Caco-2 (cell line): ENCODE results near the gene ZNF805. TPM values are rescaled to one million over a fixed set of nuclear protein-coding genes. Genes with fewer than 3 reads are reported as not detected.
"Not testable (repeated sequence)": the region's sequence is repeated elsewhere in the genome, so short reads cannot be mapped to it uniquely, and the experiment has no call there.

Experiments
- BruUV-seq: library from RNA; stranded (reverse); fragments of 400-500 nt; replicated peaks from 2 replicates; lab custom pipeline; 2021; lab: Mats Ljungman, UMichigan
- CTCF ChIA-PET: fragments of 300-600 bp; sonication (Branson Sonifier 250); formaldehyde crosslinking; loops from one replicate; lab custom pipeline; 2022; ENCODE audit warnings: antibody characterized with exemption; lab: Charles Lee
- POLR2A ChIA-PET: fragments of 300-600 bp; sonication (Branson Sonifier 250); formaldehyde crosslinking; loops from one replicate; lab custom pipeline; 2022; ENCODE audit warnings: antibody characterized with exemption; lab: Charles Lee
- DNase-seq, 2 experiments: peaks; one replicate each; pipeline versions ENCODE4 v3.0.0 to v3.0.0-alpha.2; 2020 to 2022
- H3K27me3 ChIP-seq: replicated peaks from 2 replicates; pipeline ENCODE4 v1.6.0; 2011; ENCODE audit warnings: low read length; ENCODE audit not compliant: control insufficient read depth, insufficient read depth
- H3K36me3 ChIP-seq: 2 replicates; pipeline ENCODE4 v1.5.1; 2011; ENCODE audit warnings: low read length; ENCODE audit not compliant: control insufficient read depth, insufficient read depth
- H3K4me1 ChIP-seq: fragments of 250-450 bp; sonication (Bioruptor Pico); 2 replicates; pipeline ENCODE4 v1.5.1; 2020; ENCODE audit warnings: mild to moderate bottlenecking
- H3K4me3 ChIP-seq: 2 replicates; pipeline ENCODE4 v1.5.1; 2011; ENCODE audit warnings: low read depth, mild to moderate bottlenecking, control low read depth, low read length
- H3K9me3 ChIP-seq: fragments of 250-450 bp; sonication (Bioruptor Pico); 2 replicates; pipeline ENCODE4 v1.5.1; 2020; ENCODE audit warnings: mild to moderate bottlenecking, moderate library complexity
- H3K27ac Mint-ChIP-seq: one replicate; pipeline ENCODE4 v1.8.0; 2022; ENCODE audit warnings: mixed read lengths; ENCODE audit not compliant: unreplicated experiment
- H3K27me3 Mint-ChIP-seq: one replicate; pipeline ENCODE4 v1.8.0; 2022; ENCODE audit warnings: mixed read lengths; ENCODE audit not compliant: insufficient read depth, unreplicated experiment
- H3K36me3 Mint-ChIP-seq: one replicate; pipeline ENCODE4 v1.8.0; 2022; ENCODE audit warnings: mild to moderate bottlenecking, mixed read lengths; ENCODE audit not compliant: insufficient read depth, unreplicated experiment
- H3K4me1 Mint-ChIP-seq: one replicate; pipeline ENCODE4 v1.8.0; 2022; ENCODE audit warnings: low read depth, mixed read lengths; ENCODE audit not compliant: unreplicated experiment
- H3K4me3 Mint-ChIP-seq: one replicate; pipeline ENCODE4 v1.8.0; 2022; ENCODE audit warnings: mild to moderate bottlenecking, moderate library complexity, mixed read lengths; ENCODE audit not compliant: unreplicated experiment
- H3K9me3 Mint-ChIP-seq: one replicate; pipeline ENCODE4 v1.8.0; 2022; ENCODE audit warnings: mixed read lengths; ENCODE audit not compliant: unreplicated experiment
- intact Hi-C: fragments of 100-400 bp; cut with micrococcal nuclease; formaldehyde crosslinking; loops from one replicate; pipeline ENCODE4 v1.10.0; 2022; ENCODE audit not compliant: unreplicated experiment
- total RNA-seq: library from RNA; stranded (reverse); gene quantifications from 2 replicates; pipeline ENCODE4 v1.2.3, GENCODE V29; 2022
- TF ChIP-seq, protein P1 (sequence below), 2 experiments: fragments of 200-600 bp in 1 of 2; IDR thresholded peaks; 1 replicate in 1 of 2; 2 replicates in 1 of 2; pipeline versions ENCODE4 v1.5.1 to v1.8.0; 2011 to 2022; ENCODE audit warnings: antibody characterized with exemption in 1 of 2, control low read depth in 1 of 2, inconsistent platforms in 1 of 2, low read depth in 1 of 2, low read length in 1 of 2, mild to moderate bottlenecking in 1 of 2, moderate library complexity in 1 of 2; ENCODE audit not compliant: insufficient read depth in 1 of 2, severe bottlenecking in 1 of 2, unreplicated experiment in 1 of 2

ZNF805 gene
- total RNA-seq, 1 experiment from 2014 or later: 13.8 TPM

DNA sequence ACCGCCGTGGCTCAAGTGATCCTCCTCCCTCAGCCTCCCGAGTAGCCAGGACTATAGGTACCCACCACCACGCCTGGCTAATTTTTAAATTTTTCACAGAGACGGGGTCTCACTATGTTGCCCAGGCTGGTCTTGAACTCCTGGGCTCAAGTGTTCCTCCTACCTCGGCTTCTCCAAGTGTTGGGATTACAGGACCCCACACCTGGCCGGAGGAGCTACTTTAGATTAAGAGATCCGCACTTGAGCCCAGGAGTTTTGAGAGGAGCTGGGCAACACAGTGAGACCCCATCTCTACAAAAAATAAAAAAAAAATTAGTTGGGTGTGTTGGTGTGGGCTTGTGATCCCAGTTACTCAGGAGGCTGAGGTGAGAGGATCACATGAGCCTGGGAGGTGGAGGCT lies 30.8 kb downstream of the ZNF805 start:
- POLR2A ChIA-PET: interaction anchor here (0.6 kb wide), 1 partner anchor 728 kb away, joined by 3 read pairs; no protein-coding TSS in a partner anchor

DNA sequence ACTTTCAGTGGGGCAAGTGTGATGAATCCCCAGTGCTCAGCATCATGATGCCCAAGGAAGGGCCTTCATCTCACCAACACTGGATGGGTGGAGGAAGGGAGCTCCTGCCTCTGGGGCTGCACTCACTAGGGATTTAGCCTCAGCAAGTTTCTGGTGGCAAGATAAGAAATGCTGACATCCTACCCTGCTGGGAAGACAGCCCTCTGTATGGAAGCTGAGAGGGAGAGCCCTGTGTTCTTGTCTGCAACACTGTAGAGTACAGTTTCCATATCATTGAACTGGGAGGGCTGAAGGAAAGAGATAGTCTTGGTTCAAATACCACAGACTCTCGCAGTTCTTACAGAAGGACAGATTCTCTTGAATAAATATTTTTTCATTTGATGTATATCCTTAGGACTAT lies 32.6 kb downstream of the ZNF805 start:
- no peaks in the 10 kb centered on the region for H3K27me3 ChIP-seq
- Mint-ChIP-seq H3K27me3 (no peaks in the 10 kb centered on the region), H3K9me3 (no peaks in the 10 kb centered on the region), H3K36me3 (peaks cover 5% of the 10 kb centered on the region), H3K4me1 (no peaks in the 10 kb centered on the region), H3K4me3 (no peak overlapping the region), H3K27ac (no peak overlapping the region)
- H3K36me3 ChIP-seq: no peaks in the 10 kb centered on the region; the same call in 1 of the 2 replicates
- BruUV-seq: no TSS peak
- CTCF ChIA-PET: no interaction called here
- H3K4me1 ChIP-seq: no peaks in the 10 kb centered on the region
- no peaks in the 10 kb centered on the region for H3K9me3 ChIP-seq
- TF ChIP-seq, protein P1, sequence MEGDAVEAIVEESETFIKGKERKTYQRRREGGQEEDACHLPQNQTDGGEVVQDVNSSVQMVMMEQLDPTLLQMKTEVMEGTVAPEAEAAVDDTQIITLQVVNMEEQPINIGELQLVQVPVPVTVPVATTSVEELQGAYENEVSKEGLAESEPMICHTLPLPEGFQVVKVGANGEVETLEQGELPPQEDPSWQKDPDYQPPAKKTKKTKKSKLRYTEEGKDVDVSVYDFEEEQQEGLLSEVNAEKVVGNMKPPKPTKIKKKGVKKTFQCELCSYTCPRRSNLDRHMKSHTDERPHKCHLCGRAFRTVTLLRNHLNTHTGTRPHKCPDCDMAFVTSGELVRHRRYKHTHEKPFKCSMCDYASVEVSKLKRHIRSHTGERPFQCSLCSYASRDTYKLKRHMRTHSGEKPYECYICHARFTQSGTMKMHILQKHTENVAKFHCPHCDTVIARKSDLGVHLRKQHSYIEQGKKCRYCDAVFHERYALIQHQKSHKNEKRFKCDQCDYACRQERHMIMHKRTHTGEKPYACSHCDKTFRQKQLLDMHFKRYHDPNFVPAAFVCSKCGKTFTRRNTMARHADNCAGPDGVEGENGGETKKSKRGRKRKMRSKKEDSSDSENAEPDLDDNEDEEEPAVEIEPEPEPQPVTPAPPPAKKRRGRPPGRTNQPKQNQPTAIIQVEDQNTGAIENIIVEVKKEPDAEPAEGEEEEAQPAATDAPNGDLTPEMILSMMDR (IDR thresholded peaks at IDR 0.05; ENCODE audit: insufficient read depth in 1 of 2, low read depth in 1 of 2, low read length in 1 of 2, severe bottlenecking in 1 of 2, unreplicated experiment in 1 of 2): no peak
- POLR2A ChIA-PET: interaction anchor here (0.6 kb wide), 1 partner anchor 33 kb away, joined by 3 read pairs; the partner anchor contains the start of gene ZNF805
- intact Hi-C loops: no loop called here
- DNase-seq: no peak
- no peak overlapping the region for H3K4me3 ChIP-seq

More for the DNA sequence above, 30.8 kb downstream of the ZNF805 start:
- Mint-ChIP-seq H3K4me1 (peaks cover 7% of the 10 kb centered on the region), H3K36me3 (no peaks in the 10 kb centered on the region), H3K27ac (no peak overlapping the region), H3K4me3 (no peak overlapping the region), H3K9me3 (no peaks in the 10 kb centered on the region), H3K27me3 (no peaks in the 10 kb centered on the region)
- TF ChIP-seq, protein P1 (IDR thresholded peaks at IDR 0.05; ENCODE audit: insufficient read depth in 1 of 2, low read depth in 1 of 2, low read length in 1 of 2, severe bottlenecking in 1 of 2, unreplicated experiment in 1 of 2): no peak
- BruUV-seq: no TSS peak
- H3K4me1 ChIP-seq: peaks cover 9% of the 10 kb centered on the region; the same call in 1 of the 2 replicates
- no peaks in the 10 kb centered on the region for H3K9me3 ChIP-seq
- H3K36me3 ChIP-seq: no peaks in the 10 kb centered on the region; the same call in 1 of the 2 replicates
- DNase-seq: no peak
- intact Hi-C loops: no loop called here
- no peak overlapping the region for H3K4me3 ChIP-seq
- CTCF ChIA-PET: no interaction called here
- no peaks in the 10 kb centered on the region for H3K27me3 ChIP-seq

DNA sequence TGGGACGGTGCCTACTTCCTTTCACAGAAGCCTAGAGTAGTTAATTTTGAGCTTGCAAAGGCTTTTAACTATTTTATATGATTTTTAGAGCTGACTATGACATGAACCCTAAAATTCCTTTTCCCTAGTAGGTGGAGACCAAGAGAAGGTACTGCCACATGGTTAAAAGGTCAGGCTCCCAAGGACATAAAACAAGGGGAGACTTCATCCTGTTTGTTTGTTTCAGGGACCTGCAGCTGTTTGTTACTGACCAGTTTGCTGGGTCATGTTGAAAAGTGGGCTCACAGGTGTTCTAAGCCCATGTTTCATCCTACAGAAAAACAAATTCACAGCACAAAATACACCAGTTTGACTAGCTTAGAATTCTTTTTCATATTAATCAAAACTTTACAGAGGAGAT lies 36.0 kb downstream of the ZNF805 start:
- peaks cover 7% of the 10 kb centered on the region for H3K36me3 Mint-ChIP-seq
- no peaks in the 10 kb centered on the region; the same call in 1 of the 2 replicates for H3K36me3 ChIP-seq
- ChIA-PET POLR2A (interaction anchor here (0.6 kb wide), 1 partner anchor 159 kb away, joined by 3 read pairs; the partner anchor contains the start of gene ZNF749), CTCF (no interaction called here)
- H3K4me1 Mint-ChIP-seq: no peaks in the 10 kb centered on the region
- no peaks in the 10 kb centered on the region for H3K9me3 ChIP-seq
- H3K9me3 Mint-ChIP-seq: no peaks in the 10 kb centered on the region
- no peak overlapping the region for H3K4me3 Mint-ChIP-seq
- no peaks in the 10 kb centered on the region for H3K27me3 ChIP-seq
- no peak overlapping the region for H3K27ac Mint-ChIP-seq
- H3K4me3 ChIP-seq: no peak overlapping the region
- no peak for DNase-seq
- TF ChIP-seq, protein P1 (IDR thresholded peaks at IDR 0.05; ENCODE audit: insufficient read depth in 1 of 2, low read depth in 1 of 2, low read length in 1 of 2, severe bottlenecking in 1 of 2, unreplicated experiment in 1 of 2): no peak
- no peaks in the 10 kb centered on the region; the same call in 1 of the 2 replicates for H3K4me1 ChIP-seq
- no TSS peak for BruUV-seq
- intact Hi-C loops: no loop called here
- no peaks in the 10 kb centered on the region for H3K27me3 Mint-ChIP-seq

DNA sequence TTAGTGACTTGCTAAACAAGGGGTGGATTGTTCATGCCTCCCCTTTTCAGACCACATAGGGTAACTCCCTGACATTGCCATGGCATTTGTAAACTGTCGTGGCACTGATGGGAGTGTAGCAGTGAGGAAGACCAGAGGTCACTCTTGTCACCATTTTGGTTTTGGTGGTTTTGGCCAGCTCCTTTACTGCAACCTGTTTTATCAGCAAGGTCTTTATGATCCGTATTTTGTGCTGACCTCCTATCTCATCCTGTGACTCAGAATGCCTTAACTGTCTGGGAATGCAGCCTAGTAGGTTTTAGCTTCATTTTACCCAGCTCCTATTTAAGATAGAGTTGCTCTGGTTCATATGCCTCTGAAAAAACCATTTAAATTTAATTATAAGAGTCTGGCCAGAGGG lies 38.0 kb downstream of the ZNF805 start:
- Mint-ChIP-seq H3K36me3 (peaks cover 25% of the 10 kb centered on the region), H3K4me1 (peaks cover 11% of the 10 kb centered on the region)
- POLR2A ChIA-PET, CTCF ChIA-PET, H3K4me1 ChIP-seq, DNase-seq, H3K9me3 ChIP-seq, H3K27me3 ChIP-seq, H3K4me3 Mint-ChIP-seq, H3K9me3 Mint-ChIP-seq, H3K27ac Mint-ChIP-seq, intact Hi-C loops, H3K27me3 Mint-ChIP-seq, H3K36me3 ChIP-seq, H3K4me3 ChIP-seq, BruUV-seq: not testable (repeated sequence)
